DND-41 (cell line): ENCODE data around the gene CD80.

Experiments used
- CTCF ChIP-seq: IDR thresholded peaks from 2 replicates; pipeline ENCODE4 v1.5.1; 2012; ENCODE audit warnings: borderline replicate concordance, low read length, moderate library complexity, mild to moderate bottlenecking; ENCODE audit not compliant: poor library complexity, severe bottlenecking; ENCODE audit errors: extremely low read depth
- EZH2 ChIP-seq: IDR thresholded peaks from 3 replicates; pipeline ENCODE4 v1.6.1; 2012; ENCODE audit warnings: borderline replicate concordance, low read depth, mild to moderate bottlenecking, moderate library complexity, low read length, inconsistent platforms; ENCODE audit not compliant: severe bottlenecking

- TF ChIP-seq CTCF (no peak), EZH2 (no peak)
Observed at GRCh38 chr3:119490153-119490552, 69.3 kb downstream of the CD80 start.
